OCI-LY1 (cell line): ENCODE measurements around the gene PAK2.

Experiments used
- CTCF ChIP-seq: fragments of 200-600 bp; sonication (generic), shearing (Covaris generic); IDR thresholded peaks from 2 replicates; pipeline ENCODE4 v1.5.1; 2017; ENCODE audit warnings: mild to moderate bottlenecking, antibody characterized with exemption, low read length, moderate library complexity, mixed read lengths
- EZH2 ChIP-seq: fragments of 200-600 bp; sonication (generic), shearing (Covaris generic); IDR thresholded peaks from 2 replicates; pipeline ENCODE4 v1.8.0; 2017; ENCODE audit warnings: borderline replicate concordance, mixed run types, mild to moderate bottlenecking, antibody characterized with exemption, low read length, moderate library complexity, mixed read lengths

GRCh38 chr3:196777836-196778235 is 38.2 kb downstream of the PAK2 start:
- no peak for TF ChIP-seq CTCF
- no peak for TF ChIP-seq EZH2
